ENCODE measurements around the gene SUFU. TPM values are rescaled to one million over a fixed set of nuclear protein-coding genes. Genes with fewer than 3 reads are reported as not detected.

The SUFU gene
- total and polyA plus RNA-seq, 2 of the 4 experiments (the other 2 are of a cell fraction), result 2.2 to 11.0 TPM

- POLR2A ChIA-PET (ENCODE audit: unreplicated experiment), result interaction anchor here (1.0 kb wide), 1 partner anchor 15 kb away, joined by 3 read pairs; no protein-coding TSS in a partner anchor
- H3K18ac ChIP-seq (ENCODE audit: low read depth, low read length), result peak overlapping the region; percentile 95
- H4K8ac ChIP-seq (ENCODE audit: low read depth in 2 of 2, low read length in 2 of 2), result peak overlapping the region; percentile 97 to 100
- BruUV-seq (replicated peaks), result no TSS peak
- H2BK5ac ChIP-seq (ENCODE audit: low read depth, low read length, poor library complexity, severe bottlenecking), result peak overlapping the region; percentile 100
- H4K5ac ChIP-seq (ENCODE audit: low read depth, low read length), result peak overlapping the region; percentile 97
- peak overlapping the region; percentile 98 for H3K27ac ChIP-seq (ENCODE audit: insufficient read depth, low read length)
- H3K9me3 ChIP-seq (ENCODE audit: control insufficient read depth, insufficient read depth, low read length), result no peaks in the 10 kb centered on the region
- H2AK9ac ChIP-seq (replicated peaks; ENCODE audit: low read depth, low read length, poor library complexity), result peak overlapping the region; percentile 99
- ATAC-seq (ENCODE audit: low read depth) (peak; percentile 33), DNase-seq (peak; percentile 78)
- 0 out of 2 replicates have a peak overlapping the region, but pooled peaks have one; percentile 4 for H3K4me2 ChIP-seq (ENCODE audit: low read depth, low read length)
- peak overlapping the region; percentile 97 for H3K23ac ChIP-seq (ENCODE audit: low read depth, low read length)
- peaks cover 51% of the 10 kb centered on the region for H3K9me1 ChIP-seq (ENCODE audit: insufficient read depth, low read length)
- peak overlapping the region; percentile 99; the same call in 2 of the 3 replicates for H2BK15ac ChIP-seq (ENCODE audit: low read depth, low read length)
- peak overlapping the region; percentile 99 for H2AK5ac ChIP-seq (ENCODE audit: low read depth, low read length)
- H3K56ac ChIP-seq (ENCODE audit: extremely low read depth, insufficient read depth, low read length), result peak overlapping the region; percentile 93
- peak overlapping the region; percentile 99 for H3K14ac ChIP-seq (replicated peaks; ENCODE audit: low read depth, low read length)
- H3K4me3 ChIP-seq (ENCODE audit: insufficient read depth, low read depth, low read length), result no peak overlapping the region
- H3K9ac ChIP-seq (ENCODE audit: low read depth, low read length), result peak overlapping the region; percentile 67
- H2AFZ ChIP-seq (replicated peaks; ENCODE audit: low read length, poor library complexity), result peak overlapping the region; percentile 87
- peak overlapping the region; percentile 98 for H3K4ac ChIP-seq (ENCODE audit: low read depth, low read length)
- TF ChIP-seq MAFK (IDR thresholded peaks at IDR 0.05; ENCODE audit: low read depth, low read length), result no peak
- no peak for TF ChIP-seq CHD1 (IDR thresholded peaks at IDR 0.05; ENCODE audit: low read depth, low read length)
- TF ChIP-seq MAZ (IDR thresholded peaks at IDR 0.05; ENCODE audit: borderline replicate concordance, low read depth, low read length), result peak; percentile 57; the same call in 1 of the 2 replicates
- no peak for TF ChIP-seq NFE2L2 (IDR thresholded peaks at IDR 0.05; ENCODE audit: low read depth, low read length)
- peak; percentile 41; the same call in 1 of the 2 replicates for TF ChIP-seq POLR2A (IDR thresholded peaks at IDR 0.05; ENCODE audit: low read depth, low read length)
- TF ChIP-seq MXI1 (IDR thresholded peaks at IDR 0.05; ENCODE audit: borderline replicate concordance, low read depth, low read length), result no peak
- TF ChIP-seq, protein P1, sequence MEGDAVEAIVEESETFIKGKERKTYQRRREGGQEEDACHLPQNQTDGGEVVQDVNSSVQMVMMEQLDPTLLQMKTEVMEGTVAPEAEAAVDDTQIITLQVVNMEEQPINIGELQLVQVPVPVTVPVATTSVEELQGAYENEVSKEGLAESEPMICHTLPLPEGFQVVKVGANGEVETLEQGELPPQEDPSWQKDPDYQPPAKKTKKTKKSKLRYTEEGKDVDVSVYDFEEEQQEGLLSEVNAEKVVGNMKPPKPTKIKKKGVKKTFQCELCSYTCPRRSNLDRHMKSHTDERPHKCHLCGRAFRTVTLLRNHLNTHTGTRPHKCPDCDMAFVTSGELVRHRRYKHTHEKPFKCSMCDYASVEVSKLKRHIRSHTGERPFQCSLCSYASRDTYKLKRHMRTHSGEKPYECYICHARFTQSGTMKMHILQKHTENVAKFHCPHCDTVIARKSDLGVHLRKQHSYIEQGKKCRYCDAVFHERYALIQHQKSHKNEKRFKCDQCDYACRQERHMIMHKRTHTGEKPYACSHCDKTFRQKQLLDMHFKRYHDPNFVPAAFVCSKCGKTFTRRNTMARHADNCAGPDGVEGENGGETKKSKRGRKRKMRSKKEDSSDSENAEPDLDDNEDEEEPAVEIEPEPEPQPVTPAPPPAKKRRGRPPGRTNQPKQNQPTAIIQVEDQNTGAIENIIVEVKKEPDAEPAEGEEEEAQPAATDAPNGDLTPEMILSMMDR (conservative IDR thresholded peaks at IDR 0.05; ENCODE audit: low read depth, low read length), result no peak
- TF ChIP-seq CEBPB (IDR thresholded peaks at IDR 0.05; ENCODE audit: low read depth, low read length), result peak; percentile 67
- TF ChIP-seq RFX5 (IDR thresholded peaks at IDR 0.05; ENCODE audit: low read depth, low read length), result no peak
- no peaks in the 10 kb centered on the region for H4K20me1 ChIP-seq (ENCODE audit: insufficient read depth, low read length)
- no peaks in the 10 kb centered on the region for H3K27me3 ChIP-seq (ENCODE audit: control insufficient read depth, insufficient read depth, low read length)
- H2BK120ac ChIP-seq (ENCODE audit: low read depth, low read length), result peak overlapping the region; percentile 99
- peak overlapping the region; percentile 99 for H2BK20ac ChIP-seq (ENCODE audit: low read depth, low read length)
- H3K36me3 ChIP-seq (ENCODE audit: control insufficient read depth, insufficient read depth, low read length), result peaks cover 4% of the 10 kb centered on the region; the same call in 1 of the 2 replicates
- CTCF ChIA-PET, result interaction anchor here (0.8 kb wide), 1 partner anchor 123 kb away, joined by 5 read pairs; the partner anchor contains the start of gene SUFU
- peak overlapping the region; percentile 100 for H4K91ac ChIP-seq (ENCODE audit: insufficient read depth, low read depth, low read length)
- dilution Hi-C loops (cut with HindIII; ENCODE audit: low sequenced_read_pairs, unreplicated experiment), result no loop called here
- H3K4me1 ChIP-seq (ENCODE audit: control insufficient read depth, insufficient read depth, low read length), result peaks cover 60% of the 10 kb centered on the region
- WGBS, 2 experiments (ENCODE audit: extremely low coverage in 2 of 2, insufficient read length in 1 of 2), result 0% methylated on average over 1 of the region's 9 CpGs; no CpG with 5 or more reads in 1 of the 2 experiments
- intact Hi-C loops (cut with micrococcal nuclease), result no loop called here
- in situ Hi-C loops (cut with MboI; ENCODE audit: low sequenced_read_pairs), result no loop called here
- peaks cover 29 to 69% of the 10 kb centered on the region in 2 experiments for H3K79me1 ChIP-seq (ENCODE audit: low read depth in 1 of 2, low read length in 2 of 2)
Observed at GRCh38 chr10:102627736-102628293, 124.0 kb downstream of the SUFU start.

All from IMR-90 (cell line).